Astrocyte (in vitro differentiated cells and primary cell): ENCODE measurements around the gene ANKRD12.

Source experiments
- EZH2 ChIP-seq: IDR thresholded peaks from 2 replicates; pipeline ENCODE4 v1.6.1; 2012; ENCODE audit warnings: mild to moderate bottlenecking, low read length, inconsistent platforms; ENCODE audit not compliant: insufficient read depth
- TF ChIP-seq, protein P1 (sequence below): IDR thresholded peaks from 2 replicates; pipeline ENCODE4 v1.5.1; 2011; ENCODE audit warnings: low read depth, mild to moderate bottlenecking, inconsistent platforms, low read length, moderate library complexity; ENCODE audit not compliant: insufficient read depth

DNA sequence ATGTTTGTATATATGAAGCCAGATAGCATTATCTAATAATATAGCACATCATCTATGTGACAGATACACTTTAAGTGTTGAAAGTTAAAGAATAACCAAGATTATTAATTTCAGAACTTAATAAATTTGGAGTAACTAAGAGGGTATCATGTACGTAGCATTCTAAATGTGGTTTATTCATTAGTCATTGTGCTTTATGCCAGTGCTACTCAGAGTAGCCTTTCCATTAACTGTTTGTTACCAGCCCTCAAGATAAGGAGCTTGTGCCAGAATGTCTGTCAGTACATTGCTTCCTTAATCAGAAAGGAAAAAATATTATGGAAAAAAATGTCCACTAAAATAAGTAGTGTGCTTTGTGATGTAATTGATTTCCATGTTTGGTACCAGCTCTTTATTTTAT is 103.1 kb downstream of the ANKRD12 start:
- TF ChIP-seq, protein P1, sequence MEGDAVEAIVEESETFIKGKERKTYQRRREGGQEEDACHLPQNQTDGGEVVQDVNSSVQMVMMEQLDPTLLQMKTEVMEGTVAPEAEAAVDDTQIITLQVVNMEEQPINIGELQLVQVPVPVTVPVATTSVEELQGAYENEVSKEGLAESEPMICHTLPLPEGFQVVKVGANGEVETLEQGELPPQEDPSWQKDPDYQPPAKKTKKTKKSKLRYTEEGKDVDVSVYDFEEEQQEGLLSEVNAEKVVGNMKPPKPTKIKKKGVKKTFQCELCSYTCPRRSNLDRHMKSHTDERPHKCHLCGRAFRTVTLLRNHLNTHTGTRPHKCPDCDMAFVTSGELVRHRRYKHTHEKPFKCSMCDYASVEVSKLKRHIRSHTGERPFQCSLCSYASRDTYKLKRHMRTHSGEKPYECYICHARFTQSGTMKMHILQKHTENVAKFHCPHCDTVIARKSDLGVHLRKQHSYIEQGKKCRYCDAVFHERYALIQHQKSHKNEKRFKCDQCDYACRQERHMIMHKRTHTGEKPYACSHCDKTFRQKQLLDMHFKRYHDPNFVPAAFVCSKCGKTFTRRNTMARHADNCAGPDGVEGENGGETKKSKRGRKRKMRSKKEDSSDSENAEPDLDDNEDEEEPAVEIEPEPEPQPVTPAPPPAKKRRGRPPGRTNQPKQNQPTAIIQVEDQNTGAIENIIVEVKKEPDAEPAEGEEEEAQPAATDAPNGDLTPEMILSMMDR = no peak
- no peak for TF ChIP-seq EZH2
